Heart left ventricle (tissue), 16 donors: ENCODE measurements around the gene MON1A. TPM values are rescaled to one million over a fixed set of nuclear protein-coding genes. Genes with fewer than 3 reads are reported as not detected.

Experiments
- ATAC-seq, 4 donors: fragments of 200-7000 bp; cut with Tn5 transposase; one replicate each; pipeline ENCODE4 v1.9.1; 2020 to 2022; ENCODE audit warnings: moderate library complexity in 4 of 4, mild to moderate bottlenecking in 3 of 4, moderate number of reproducible peaks in 1 of 4
- DNase-seq, 5 donors: peaks; one replicate each; pipeline ENCODE4 v3.0.0-alpha.2; 2020
- H3K27ac ChIP-seq, 12 donors: fragments of 200-600 bp; sonication (generic) in 4 of 12; one replicate each; pipeline versions ENCODE4 v1.5.0 to v1.8.0; 2016 to 2022; ENCODE audit warnings: mild to moderate bottlenecking in 2 of 12
- H3K27me3 ChIP-seq, 9 donors: fragments of 200-600 bp; sonication (generic) in 2 of 9; one replicate each; pipeline versions ENCODE4 v1.5.1 to v1.8.0; 2016 to 2022; ENCODE audit warnings: mild to moderate bottlenecking in 3 of 9
- H3K36me3 ChIP-seq, 9 donors: fragments of 200-600 bp; sonication (generic) in 2 of 9; one replicate each; pipeline versions ENCODE4 v1.5.0 to v1.8.0; 2018 to 2022; ENCODE audit warnings: mild to moderate bottlenecking in 2 of 9
- H3K4me1 ChIP-seq, 12 donors: fragments of 200-600 bp; sonication (generic) in 4 of 12; one replicate each; pipeline versions ENCODE4 v1.5.0 to v1.8.0; 2016 to 2022; ENCODE audit warnings: mild to moderate bottlenecking in 3 of 12
- H3K4me3 ChIP-seq, 12 donors: fragments of 200-600 bp; sonication (generic) in 4 of 12; one replicate each; pipeline versions ENCODE4 v1.5.0 to v1.8.0; 2017 to 2022; ENCODE audit warnings: mild to moderate bottlenecking in 9 of 12, moderate library complexity in 4 of 12
- H3K9me3 ChIP-seq, 12 donors: fragments of 200-600 bp; sonication (generic) in 4 of 12; one replicate each; pipeline versions ENCODE4 v1.5.0 to v1.8.0; 2016 to 2022; ENCODE audit warnings: mild to moderate bottlenecking in 1 of 12
- POLR2A ChIP-seq, 2 donors: fragments of 450-650 bp; IDR thresholded peaks; one replicate each; pipeline ENCODE4 v1.6.1; 2017; ENCODE audit warnings: antibody characterized with exemption in 2 of 2, mild to moderate bottlenecking in 2 of 2, moderate library complexity in 2 of 2
- WGBS, 4 donors: extraction: QIAGEN DNeasy Blood & Tissue Kit in 2 of 4; methylation state at CpG; one replicate each; pipeline versions ENCODE4 v1.1.5 to v1.1.7; 2013 to 2018; 5-methylcytosine and 5-hydroxymethylcytosine counted together
- intact Hi-C, 10 donors: fragments of 100-400 bp; cut with DNase I; formaldehyde crosslinking; loops; one replicate each; pipeline versions ENCODE4 v1.11.1 to v1.14.2; 2022
- polyA plus RNA-seq, 2 donors: library from polyadenylated mRNA; stranded (reverse); fragments of 200-250 nt; gene quantifications; one replicate each; pipeline ENCODE4 v1.2.3, GENCODE V29; 2013
- total RNA-seq, 9 donors: library from RNA; depleted of rRNA in 2 of 9; stranded (reverse); fragments of >200 nt in 2 of 9; fragmentation: NEBNext Ultra II Directional in 3 of 9; extraction: Animal tissue kit (Norgen Biotek cat#: 25700) in 3 of 9; gene quantifications; one replicate each; pipeline versions ENCODE4 v1.1.0 to v1.2.4, GENCODE V29; 2016 to 2023
- TF ChIP-seq, protein P1 (sequence below), 12 donors: fragments of 200-600 bp; sonication (generic) in 4 of 12; IDR thresholded peaks; one replicate each; pipeline versions ENCODE4 v1.5.0 to v1.8.0; 2018 to 2022; ENCODE audit warnings: antibody characterized with exemption in 12 of 12, mild to moderate bottlenecking in 5 of 12
- donor health status: ischemic (EF 13 %, LVEDD 7.1; RV severe dilation, severe dysfunction).
- donor health status: healthy with polysubstance abuse.
- donor health status: DM: no; HTN: yes; CAD: no.
- donor health status: DM: no; HTN: no; CAD: no.
- donor health status: ischemic (EF 25% LVEDD 6.9; RV normal size, moderate dysfunction).
- donor health status: ischemic (EF 25% LVEDD 5.7; RV mildly dilated, moderate dysfunction).
- donor health status: healthy.
- donor health status: DM: yes; HTN: yes; CAD: no.
- donor health status: ischemic (EF 35%, LVEDD 5.7; RV mildly dilated, moderate dysfunction).
- donor health status: nonischemic (EF 11% LVEDD 7.7; RV severe dilation, severe dysfunction).
- donor health status: DM: yes; HTN: yes; CAD: no.
- donor health status: PGD.
- donor health status: ischemic (EF 29% LVEDD 5.4; RV normal size, mild dysfunction).
- donor health status: nonischemic (EF 23%, LVEDD 6.1; RV moderate dilation, normal function).

The MON1A gene
- total and polyA plus RNA-seq, 11 donors = 4.8 to 16.3 (median 7.7) TPM

GRCh38 chr3:49968346-49968745 is 38.7 kb upstream of the MON1A start:
- no peaks in the 10 kb centered on the region for H3K9me3 ChIP-seq
- H3K4me3 ChIP-seq = no peak overlapping the region
- DNase-seq (no peak), ATAC-seq (no peak)
- H3K4me1 ChIP-seq = peaks cover 0 to 24% (median 8%) of the 10 kb centered on the region in 12 donors
- H3K27ac ChIP-seq = no peak overlapping the region
- H3K36me3 ChIP-seq = peaks cover 0 to 65% (median 39%) of the 10 kb centered on the region in 9 donors
- WGBS, 4 donors = 91 to 95% (median 94%) methylated on average over 8 of the region's 8 CpGs
- no peaks in the 10 kb centered on the region for H3K27me3 ChIP-seq
- intact Hi-C loops = no loop called here
- TF ChIP-seq, protein P1, sequence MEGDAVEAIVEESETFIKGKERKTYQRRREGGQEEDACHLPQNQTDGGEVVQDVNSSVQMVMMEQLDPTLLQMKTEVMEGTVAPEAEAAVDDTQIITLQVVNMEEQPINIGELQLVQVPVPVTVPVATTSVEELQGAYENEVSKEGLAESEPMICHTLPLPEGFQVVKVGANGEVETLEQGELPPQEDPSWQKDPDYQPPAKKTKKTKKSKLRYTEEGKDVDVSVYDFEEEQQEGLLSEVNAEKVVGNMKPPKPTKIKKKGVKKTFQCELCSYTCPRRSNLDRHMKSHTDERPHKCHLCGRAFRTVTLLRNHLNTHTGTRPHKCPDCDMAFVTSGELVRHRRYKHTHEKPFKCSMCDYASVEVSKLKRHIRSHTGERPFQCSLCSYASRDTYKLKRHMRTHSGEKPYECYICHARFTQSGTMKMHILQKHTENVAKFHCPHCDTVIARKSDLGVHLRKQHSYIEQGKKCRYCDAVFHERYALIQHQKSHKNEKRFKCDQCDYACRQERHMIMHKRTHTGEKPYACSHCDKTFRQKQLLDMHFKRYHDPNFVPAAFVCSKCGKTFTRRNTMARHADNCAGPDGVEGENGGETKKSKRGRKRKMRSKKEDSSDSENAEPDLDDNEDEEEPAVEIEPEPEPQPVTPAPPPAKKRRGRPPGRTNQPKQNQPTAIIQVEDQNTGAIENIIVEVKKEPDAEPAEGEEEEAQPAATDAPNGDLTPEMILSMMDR (IDR thresholded peaks at IDR 0.05) = no peak
- TF ChIP-seq POLR2A (IDR thresholded peaks at IDR 0.05) = no peak

GRCh38 chr3:49967291-49967690 is 37.7 kb upstream of the MON1A start:
- DNase-seq (no peak), ATAC-seq (no peak)
- no peaks in the 10 kb centered on the region for H3K27me3 ChIP-seq
- H3K4me3 ChIP-seq = no peak overlapping the region
- H3K36me3 ChIP-seq = peaks cover 0 to 63% (median 36%) of the 10 kb centered on the region in 9 donors
- intact Hi-C loops = no loop called here
- H3K4me1 ChIP-seq = peaks cover 0 to 24% (median 8%) of the 10 kb centered on the region in 12 donors
- no peak for TF ChIP-seq POLR2A (IDR thresholded peaks at IDR 0.05)
- TF ChIP-seq, protein P1 (IDR thresholded peaks at IDR 0.05) = no peak
- peak overlapping the region in 1 of 12 donors; percentile 33 for H3K27ac ChIP-seq
- WGBS, 4 donors = 64 to 79% (median 68%) methylated on average over 6 of the region's 6 CpGs
- H3K9me3 ChIP-seq = no peaks in the 10 kb centered on the region

DNA sequence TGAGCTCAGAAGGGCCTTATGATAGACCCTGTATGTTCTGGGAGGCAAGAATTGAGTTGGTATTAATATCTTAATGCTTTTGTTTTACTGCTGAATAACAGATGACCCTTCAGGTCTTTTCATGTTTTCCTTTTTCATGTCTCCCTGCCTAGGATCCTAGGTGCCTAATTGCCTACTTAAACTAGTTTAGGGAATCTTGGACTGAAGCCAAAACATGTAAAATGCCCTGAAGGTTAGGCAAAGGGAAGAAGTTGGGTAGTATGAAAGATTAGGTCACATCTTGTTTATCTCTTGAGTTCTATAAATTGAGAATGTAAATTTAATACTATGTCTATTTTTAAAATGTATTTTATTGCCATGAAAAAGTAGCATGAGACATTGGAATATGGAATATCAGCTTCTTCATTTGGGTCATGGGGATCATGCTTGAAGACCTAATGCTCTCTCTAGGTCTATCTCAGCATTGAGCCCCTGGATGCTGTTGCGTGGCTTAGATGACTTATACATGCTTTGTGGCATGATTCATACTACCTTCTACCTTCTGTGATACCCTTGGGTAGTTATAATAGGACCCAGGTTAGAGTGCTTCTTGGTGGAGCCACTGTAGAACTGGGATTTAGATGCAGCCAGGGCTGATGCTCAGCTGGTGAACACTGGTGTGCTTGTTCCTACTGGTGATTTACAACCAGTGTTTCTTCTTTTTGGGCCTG is 36.8 kb upstream of the MON1A start:
- Histone ChIP-seq H3K27me3 (no peaks in the 10 kb centered on the region), H3K4me1 (peaks cover 0 to 24% (median 8%) of the 10 kb centered on the region in 12 donors), H3K27ac (no peak overlapping the region), H3K4me3 (no peak overlapping the region), H3K36me3 (peaks cover 0 to 54% (median 27%) of the 10 kb centered on the region in 9 donors), H3K9me3 (no peaks in the 10 kb centered on the region)
- WGBS, 4 donors = 92 to 100% (median 95%) methylated on average over 1 of the region's 1 CpG
- intact Hi-C loops = no loop called here
- DNase-seq (no peak), ATAC-seq (no peak)
- TF ChIP-seq, protein P1 (IDR thresholded peaks at IDR 0.05) = no peak
- no peak for TF ChIP-seq POLR2A (IDR thresholded peaks at IDR 0.05)

DNA sequence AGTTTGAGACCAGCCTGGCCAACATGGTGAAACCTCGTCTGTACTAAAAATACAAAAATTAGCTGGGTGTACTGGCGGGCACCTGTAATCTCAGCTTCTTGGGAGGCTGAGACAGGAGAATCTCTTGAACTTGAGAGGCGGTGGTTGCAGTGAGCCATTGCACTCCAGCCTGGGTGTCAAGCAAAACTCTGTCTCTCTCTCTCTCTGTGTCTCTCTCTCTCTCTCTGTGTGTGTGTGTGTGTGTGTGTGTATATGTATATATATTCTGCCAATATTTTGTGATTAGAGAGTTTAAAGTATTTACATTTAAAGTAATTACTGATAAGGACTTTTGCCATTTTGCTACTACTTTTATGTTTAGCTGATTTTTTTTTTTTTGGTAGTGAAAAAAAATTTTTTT is 26.0 kb upstream of the MON1A start:
- intact Hi-C loops = no loop called here

More for the DNA sequence above, 26.0 kb upstream of the MON1A start:
- Histone ChIP-seq H3K27me3 (no peaks in the 10 kb centered on the region), H3K27ac (no peak overlapping the region), H3K9me3 (no peaks in the 10 kb centered on the region), H3K4me1 (peaks cover 0 to 14% (median 10%) of the 10 kb centered on the region in 12 donors), H3K4me3 (no peak overlapping the region), H3K36me3 (no peaks in the 10 kb centered on the region)
- whole genome bisulfite sequencing, 4 donors = 91 to 100% (median 94%) methylated on average over 3 of the region's 3 CpGs
- TF ChIP-seq, protein P1 (IDR thresholded peaks at IDR 0.05) = no peak
- TF ChIP-seq POLR2A (IDR thresholded peaks at IDR 0.05) = no peak
- no peak for DNase-seq
- no peak for ATAC-seq
